Tibial nerve (tissue), 4 donors: ENCODE results near the gene HDAC6. TPM values are rescaled to one million over a fixed set of nuclear protein-coding genes. Genes with fewer than 3 reads are reported as not detected.

Experiments used
- DNase-seq, 2 donors: peaks; one replicate each; pipeline ENCODE4 v3.0.0-alpha.2; 2019; ENCODE audit warnings: low spot score in 2 of 2
- H3K27ac ChIP-seq, 4 donors: fragments of 200-600 bp; sonication (generic) in 3 of 4; one replicate each; pipeline ENCODE4 v1.5.1; 2017 to 2019; ENCODE audit warnings: mild to moderate bottlenecking in 1 of 4
- H3K27me3 ChIP-seq, 2 donors: fragments of 200-600 bp; sonication (generic) in 1 of 2; one replicate each; pipeline versions ENCODE4 v1.5.1 to v1.6.0; 2017 to 2019
- H3K36me3 ChIP-seq, 3 donors: fragments of 200-600 bp; sonication (generic); one replicate each; pipeline ENCODE4 v1.5.1; 2018 to 2019
- H3K4me1 ChIP-seq, 4 donors: fragments of 200-600 bp; sonication (generic) in 3 of 4; one replicate each; pipeline ENCODE4 v1.5.1; 2017 to 2019
- H3K4me3 ChIP-seq, 4 donors: fragments of 200-600 bp; sonication (generic) in 3 of 4; one replicate each; pipeline ENCODE4 v1.5.1; 2017 to 2019; ENCODE audit warnings: mild to moderate bottlenecking in 1 of 4, moderate library complexity in 1 of 4
- H3K9me3 ChIP-seq, 4 donors: fragments of 200-600 bp; sonication (generic) in 3 of 4; one replicate each; pipeline ENCODE4 v1.5.1; 2017 to 2019
- EP300 ChIP-seq, 2 donors: sonication (generic); formaldehyde crosslinking; IDR thresholded peaks; one replicate each; pipeline ENCODE4 v1.6.1; 2017; ENCODE audit warnings: antibody characterized with exemption in 2 of 2, mild to moderate bottlenecking in 1 of 2
- POLR2A ChIP-seq, 2 donors: fragments of 450-650 bp; IDR thresholded peaks; one replicate each; pipeline ENCODE4 v1.6.1; 2017; ENCODE audit warnings: antibody characterized with exemption in 2 of 2, mild to moderate bottlenecking in 2 of 2, moderate library complexity in 2 of 2
- WGBS, 2 donors: methylation state at CpG; one replicate each; pipeline ENCODE4 v1.1.5; 2018; 5-methylcytosine and 5-hydroxymethylcytosine counted together
- total RNA-seq, 4 donors: library from RNA; depleted of rRNA; stranded (reverse); fragments of >200 nt; gene quantifications; one replicate each; pipeline ENCODE4 v1.1.0, GENCODE V29; 2016
- TF ChIP-seq, protein P1 (sequence below), 5 experiments: fragments of 200-600 bp in 3 of 5; fragments of 450-650 bp in 2 of 5; sonication (generic) in 3 of 5; IDR thresholded peaks; one replicate each; pipeline ENCODE4 v1.5.1; 2016 to 2019; ENCODE audit warnings: antibody characterized with exemption in 5 of 5, mild to moderate bottlenecking in 3 of 5, moderate library complexity in 2 of 5

HDAC6 gene
- total RNA-seq, 4 donors from 2014 or later: 101 to 160 (median 120) TPM

GRCh38 chrX:48833542-48834138, 31.8 kb downstream of the HDAC6 start:
- no peak overlapping the region for H3K4me3 ChIP-seq
- no peaks in the 10 kb centered on the region for H3K9me3 ChIP-seq
- 30 to 55% methylated on average over 9 of the region's 9 CpGs for WGBS, 2 donors
- H3K36me3 ChIP-seq: no peaks in the 10 kb centered on the region
- DNase-seq: no peak
- no peak for TF ChIP-seq POLR2A (IDR thresholded peaks at IDR 0.05)
- TF ChIP-seq EP300 (IDR thresholded peaks at IDR 0.05): no peak
- peaks cover 0 to 15% (median 2%) of the 10 kb centered on the region in 4 donors for H3K4me1 ChIP-seq
- peaks cover 0 to 53% of the 10 kb centered on the region in 2 donors for H3K27me3 ChIP-seq
- H3K27ac ChIP-seq: no peak overlapping the region

DNA sequence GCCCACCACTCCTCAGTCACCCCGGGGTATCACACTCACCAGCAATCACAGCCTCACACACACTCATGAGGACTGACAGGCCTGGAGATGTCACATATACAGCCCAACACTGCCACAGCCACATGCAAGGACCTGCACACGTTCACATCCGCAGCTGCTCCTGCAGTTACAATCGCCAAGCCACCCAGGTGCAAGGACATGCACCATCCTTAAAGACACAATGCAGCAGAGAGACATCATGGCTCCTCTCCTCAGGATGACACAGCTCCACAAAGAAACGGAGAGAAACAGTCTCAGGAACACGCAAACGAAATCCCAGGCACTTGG, 32.5 kb downstream of the HDAC6 start:
- Histone ChIP-seq H3K9me3 (no peaks in the 10 kb centered on the region), H3K36me3 (no peaks in the 10 kb centered on the region), H3K27me3 (peaks cover 0 to 53% of the 10 kb centered on the region in 2 donors), H3K27ac (no peak overlapping the region), H3K4me3 (no peak overlapping the region), H3K4me1 (peaks cover 0 to 15% (median 2%) of the 10 kb centered on the region in 4 donors)
- 52% methylated on average over 7 of the region's 7 CpGs; no CpG with 5 or more reads in 1 of the 2 donors for WGBS, 2 donors
- no peak for DNase-seq
- TF ChIP-seq POLR2A (IDR thresholded peaks at IDR 0.05): no peak
- TF ChIP-seq, protein P1, sequence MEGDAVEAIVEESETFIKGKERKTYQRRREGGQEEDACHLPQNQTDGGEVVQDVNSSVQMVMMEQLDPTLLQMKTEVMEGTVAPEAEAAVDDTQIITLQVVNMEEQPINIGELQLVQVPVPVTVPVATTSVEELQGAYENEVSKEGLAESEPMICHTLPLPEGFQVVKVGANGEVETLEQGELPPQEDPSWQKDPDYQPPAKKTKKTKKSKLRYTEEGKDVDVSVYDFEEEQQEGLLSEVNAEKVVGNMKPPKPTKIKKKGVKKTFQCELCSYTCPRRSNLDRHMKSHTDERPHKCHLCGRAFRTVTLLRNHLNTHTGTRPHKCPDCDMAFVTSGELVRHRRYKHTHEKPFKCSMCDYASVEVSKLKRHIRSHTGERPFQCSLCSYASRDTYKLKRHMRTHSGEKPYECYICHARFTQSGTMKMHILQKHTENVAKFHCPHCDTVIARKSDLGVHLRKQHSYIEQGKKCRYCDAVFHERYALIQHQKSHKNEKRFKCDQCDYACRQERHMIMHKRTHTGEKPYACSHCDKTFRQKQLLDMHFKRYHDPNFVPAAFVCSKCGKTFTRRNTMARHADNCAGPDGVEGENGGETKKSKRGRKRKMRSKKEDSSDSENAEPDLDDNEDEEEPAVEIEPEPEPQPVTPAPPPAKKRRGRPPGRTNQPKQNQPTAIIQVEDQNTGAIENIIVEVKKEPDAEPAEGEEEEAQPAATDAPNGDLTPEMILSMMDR (IDR thresholded peaks at IDR 0.05): no peak
- TF ChIP-seq EP300 (IDR thresholded peaks at IDR 0.05): no peak

GRCh38 chrX:48835524-48836329, 33.9 kb downstream of the HDAC6 start, which contains the start of gene PCSK1N:
PCSK1N (minus strand) TSS chrX:48835610; CDS start chrX:48835532, 78 bp downstream.
- no peaks in the 10 kb centered on the region for H3K9me3 ChIP-seq
- peaks cover 0 to 50% of the 10 kb centered on the region in 2 donors for H3K27me3 ChIP-seq
- peaks cover 0 to 15% (median 2%) of the 10 kb centered on the region in 4 donors for H3K4me1 ChIP-seq
- DNase-seq: no peak
- no peaks in the 10 kb centered on the region for H3K36me3 ChIP-seq
- WGBS, 2 donors: 56 to 57% methylated on average over 4 to 14 of the region's 35 CpGs
- peak within 1 kb of the TSS in 1 of 4 donors; percentile 43 for H3K4me3 ChIP-seq
- H3K27ac ChIP-seq: no peak within 1 kb of the TSS
- no peak for TF ChIP-seq POLR2A (IDR thresholded peaks at IDR 0.05)
- no peak for TF ChIP-seq EP300 (IDR thresholded peaks at IDR 0.05)
- TF ChIP-seq, protein P1 (IDR thresholded peaks at IDR 0.05): no peak

GRCh38 chrX:48839686-48840085, 37.8 kb downstream of the HDAC6 start:
- H3K4me1 ChIP-seq: peaks cover 0 to 7% (median 2%) of the 10 kb centered on the region in 4 donors
- no peaks in the 10 kb centered on the region for H3K36me3 ChIP-seq
- H3K4me3 ChIP-seq: no peak overlapping the region
- no peak overlapping the region for H3K27ac ChIP-seq
- TF ChIP-seq EP300 (IDR thresholded peaks at IDR 0.05) (no peak), POLR2A (IDR thresholded peaks at IDR 0.05) (no peak)
- TF ChIP-seq, protein P1 (IDR thresholded peaks at IDR 0.05): no peak
- no peaks in the 10 kb centered on the region for H3K9me3 ChIP-seq
- peaks cover 0 to 14% of the 10 kb centered on the region in 2 donors for H3K27me3 ChIP-seq
- DNase-seq: no peak
- 85 to 88% methylated on average over 10 of the region's 10 CpGs for WGBS, 2 donors

GRCh38 chrX:48848847-48849246, 47.0 kb downstream of the HDAC6 start:
- Histone ChIP-seq H3K4me3 (no peak overlapping the region), H3K36me3 (no peaks in the 10 kb centered on the region), H3K9me3 (no peaks in the 10 kb centered on the region), H3K27ac (no peak overlapping the region), H3K27me3 (peaks cover 0 to 5% of the 10 kb centered on the region in 2 donors), H3K4me1 (no peaks in the 10 kb centered on the region)
- WGBS, 2 donors: 45 to 59% methylated on average over 1 of the region's 1 CpG
- TF ChIP-seq, protein P1 (IDR thresholded peaks at IDR 0.05): no peak
- TF ChIP-seq EP300 (IDR thresholded peaks at IDR 0.05): no peak
- DNase-seq: no peak
